ENCODE data around the gene LHB. TPM values are rescaled to one million over a fixed set of nuclear protein-coding genes. Genes with fewer than 3 reads are reported as not detected.
"Not testable (repeated sequence)": the region's sequence is repeated elsewhere in the genome, so short reads cannot be mapped to it uniquely, and the experiment has no call there.

Gene LHB
- total RNA-seq, 1 experiment from 2014 or later = 1.6 TPM

DNA sequence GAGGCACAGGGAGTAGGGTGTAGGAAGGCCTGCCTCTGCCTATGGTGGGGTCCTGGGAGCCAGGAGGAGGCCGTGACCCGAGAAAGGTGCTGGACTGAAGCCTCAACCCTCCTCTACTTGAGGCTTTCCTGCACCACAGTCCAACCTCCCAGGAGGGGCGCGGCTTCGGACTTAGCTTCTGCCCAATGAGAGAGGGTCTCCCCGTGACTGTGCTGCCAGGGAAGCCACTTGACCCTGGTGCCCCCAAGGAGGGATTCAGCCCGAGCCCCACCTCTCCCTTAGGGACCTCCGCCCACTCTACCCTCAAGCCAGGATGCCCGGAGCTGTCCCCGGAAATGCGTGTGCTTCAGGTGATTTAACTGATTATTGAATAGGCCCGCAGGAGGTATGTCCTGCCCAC is 32.1 kb upstream of the LHB start, which contains the start of gene CGB8:
Gene CGB8, minus strand, starts transcription at position 101 of the 400 bp plus-strand sequence. CDS start 372 bp downstream, outside the sequence.
- DNase-seq; CTCF ChIA-PET; H3K27ac ChIP-seq; POLR2A ChIA-PET (ENCODE audit: unreplicated experiment); H3K4me1 ChIP-seq (replicated peaks; ENCODE audit: insufficient read depth); BruUV-seq (replicated peaks); H3K4me3 ChIP-seq; H2AFZ ChIP-seq; H3K27me3 ChIP-seq (ENCODE audit: insufficient read depth, low read depth); intact Hi-C loops (cut with micrococcal nuclease; ENCODE audit: unreplicated experiment); H3K4me2 ChIP-seq; H3K9me3 ChIP-seq (ENCODE audit: insufficient read depth, low read depth); H3K36me3 ChIP-seq (ENCODE audit: low read depth); H3K9me2 ChIP-seq (ENCODE audit: insufficient read depth); H4K20me1 ChIP-seq (ENCODE audit: insufficient read depth); H3K79me2 ChIP-seq (ENCODE audit: low read depth); H3F3A ChIP-seq (ENCODE audit: insufficient read depth, low read depth): not testable (repeated sequence)

DNA sequence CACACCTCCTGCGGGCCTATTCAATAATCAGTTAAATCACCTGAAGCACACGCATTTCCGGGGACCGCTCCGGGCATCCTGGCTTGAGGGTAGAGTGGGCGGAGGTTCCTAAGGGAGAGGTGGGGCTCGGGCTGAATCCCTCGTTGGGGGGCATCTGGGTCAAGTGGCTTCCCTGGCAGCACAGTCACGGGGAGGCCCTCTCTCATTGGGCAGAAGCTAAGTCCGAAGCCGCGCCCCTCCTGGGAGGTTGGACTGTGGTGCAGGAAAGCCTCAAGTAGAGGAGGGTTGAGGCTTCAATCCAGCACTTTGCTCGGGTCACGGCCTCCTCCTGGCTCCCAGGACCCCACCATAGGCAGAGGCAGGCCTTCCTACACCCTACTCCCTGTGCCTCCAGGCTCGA is 26.7 kb upstream of the LHB start, which contains the start of gene CGB5:
Gene CGB5, plus strand, starts transcription at position 301 of the 400 bp plus-strand sequence. CDS start 362 bp downstream, outside the sequence.
- H3K79me2 ChIP-seq (ENCODE audit: low read depth); H3K9me2 ChIP-seq (ENCODE audit: insufficient read depth); H3K4me2 ChIP-seq; POLR2A ChIA-PET (ENCODE audit: unreplicated experiment); H3K4me3 ChIP-seq; H3K27ac ChIP-seq; H3K36me3 ChIP-seq (ENCODE audit: low read depth); H2AFZ ChIP-seq; DNase-seq; H3K9me3 ChIP-seq (ENCODE audit: insufficient read depth, low read depth); H3K27me3 ChIP-seq (ENCODE audit: insufficient read depth, low read depth); BruUV-seq (replicated peaks); CTCF ChIA-PET; H3F3A ChIP-seq (ENCODE audit: insufficient read depth, low read depth); H4K20me1 ChIP-seq (ENCODE audit: insufficient read depth); intact Hi-C loops (cut with micrococcal nuclease; ENCODE audit: unreplicated experiment): not testable (repeated sequence)
- peaks cover 24% of the 10 kb centered on the region for H3K4me1 ChIP-seq (replicated peaks; ENCODE audit: insufficient read depth)

DNA sequence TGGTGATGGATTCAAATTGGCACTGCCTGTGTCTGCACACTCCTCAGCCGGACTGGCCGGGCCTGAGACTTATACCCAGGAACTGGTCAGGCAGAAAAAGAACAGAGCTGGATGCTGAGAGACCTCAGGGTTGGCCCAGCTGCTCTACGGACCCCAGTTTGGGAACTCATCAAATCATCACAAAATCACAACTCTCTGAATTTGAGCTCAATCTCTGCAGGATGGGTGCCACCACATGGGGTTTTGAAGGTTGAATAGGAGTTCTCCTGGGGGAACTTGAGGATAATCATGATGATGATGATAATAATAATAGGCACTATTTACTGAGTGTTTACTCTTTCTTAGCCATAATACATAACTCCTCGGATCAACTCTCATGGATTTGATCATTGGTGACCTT is 25.8 kb upstream of the LHB start:
- H4K20me1 ChIP-seq (ENCODE audit: insufficient read depth); POLR2A ChIA-PET (ENCODE audit: unreplicated experiment); H3K36me3 ChIP-seq (ENCODE audit: low read depth); H3K79me2 ChIP-seq (ENCODE audit: low read depth); intact Hi-C loops (cut with micrococcal nuclease; ENCODE audit: unreplicated experiment); CTCF ChIA-PET; DNase-seq; H3K27me3 ChIP-seq (ENCODE audit: insufficient read depth, low read depth); H3K4me3 ChIP-seq; H3K9me2 ChIP-seq (ENCODE audit: insufficient read depth); H3K9me3 ChIP-seq (ENCODE audit: insufficient read depth, low read depth); H3K27ac ChIP-seq; H2AFZ ChIP-seq: not testable (repeated sequence)
- BruUV-seq (replicated peaks) = TSS peak; percentile 43
- Histone ChIP-seq H3F3A (ENCODE audit: insufficient read depth, low read depth) (peaks cover 11% of the 10 kb centered on the region; the same call in 1 of the 2 replicates), H3K4me2 (peak overlapping the region; percentile 58), H3K4me1 (replicated peaks; ENCODE audit: insufficient read depth) (peaks cover 30% of the 10 kb centered on the region)

DNA sequence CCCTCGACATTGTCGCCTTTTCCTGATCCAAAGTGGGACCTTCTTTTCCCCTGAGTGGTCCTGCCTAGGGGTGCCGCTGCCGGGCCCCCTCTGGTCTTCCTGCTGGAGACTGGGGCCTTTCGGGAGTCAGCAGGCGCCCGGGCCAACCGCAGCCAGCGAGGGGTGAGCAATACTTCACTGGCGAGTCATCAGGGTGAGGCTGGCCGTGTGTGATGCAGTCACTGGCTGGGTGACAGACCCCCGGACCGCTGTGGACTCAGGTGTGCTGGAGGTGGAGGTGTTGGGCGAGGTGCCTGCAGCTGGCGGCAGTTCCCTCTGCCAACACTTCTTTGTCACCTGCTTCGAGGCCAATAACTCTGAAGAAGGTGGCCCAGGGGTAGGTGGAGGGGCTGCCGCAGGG is 25.3 kb upstream of the LHB start:
- Histone ChIP-seq H3K9me2 (ENCODE audit: insufficient read depth) (no peaks in the 10 kb centered on the region), H3K9me3 (ENCODE audit: insufficient read depth, low read depth) (no peaks in the 10 kb centered on the region), H3K4me3 (no peak overlapping the region), H3K4me2 (peak overlapping the region; percentile 58), H3K4me1 (replicated peaks; ENCODE audit: insufficient read depth) (peaks cover 30% of the 10 kb centered on the region), H3F3A (ENCODE audit: insufficient read depth, low read depth) (peaks cover 11% of the 10 kb centered on the region; the same call in 1 of the 2 replicates), H2AFZ (peak overlapping the region; percentile 26; the same call in 1 of the 2 replicates), H4K20me1 (ENCODE audit: insufficient read depth) (no peaks in the 10 kb centered on the region), H3K79me2 (ENCODE audit: low read depth) (no peaks in the 10 kb centered on the region), H3K27me3 (ENCODE audit: insufficient read depth, low read depth) (no peaks in the 10 kb centered on the region), H3K36me3 (ENCODE audit: low read depth) (no peaks in the 10 kb centered on the region), H3K27ac (no peak overlapping the region)
- no TSS peak for BruUV-seq (replicated peaks)
- intact Hi-C loops (cut with micrococcal nuclease; ENCODE audit: unreplicated experiment) = no loop called here
- TF ChIP-seq, protein P1, sequence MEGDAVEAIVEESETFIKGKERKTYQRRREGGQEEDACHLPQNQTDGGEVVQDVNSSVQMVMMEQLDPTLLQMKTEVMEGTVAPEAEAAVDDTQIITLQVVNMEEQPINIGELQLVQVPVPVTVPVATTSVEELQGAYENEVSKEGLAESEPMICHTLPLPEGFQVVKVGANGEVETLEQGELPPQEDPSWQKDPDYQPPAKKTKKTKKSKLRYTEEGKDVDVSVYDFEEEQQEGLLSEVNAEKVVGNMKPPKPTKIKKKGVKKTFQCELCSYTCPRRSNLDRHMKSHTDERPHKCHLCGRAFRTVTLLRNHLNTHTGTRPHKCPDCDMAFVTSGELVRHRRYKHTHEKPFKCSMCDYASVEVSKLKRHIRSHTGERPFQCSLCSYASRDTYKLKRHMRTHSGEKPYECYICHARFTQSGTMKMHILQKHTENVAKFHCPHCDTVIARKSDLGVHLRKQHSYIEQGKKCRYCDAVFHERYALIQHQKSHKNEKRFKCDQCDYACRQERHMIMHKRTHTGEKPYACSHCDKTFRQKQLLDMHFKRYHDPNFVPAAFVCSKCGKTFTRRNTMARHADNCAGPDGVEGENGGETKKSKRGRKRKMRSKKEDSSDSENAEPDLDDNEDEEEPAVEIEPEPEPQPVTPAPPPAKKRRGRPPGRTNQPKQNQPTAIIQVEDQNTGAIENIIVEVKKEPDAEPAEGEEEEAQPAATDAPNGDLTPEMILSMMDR (conservative IDR thresholded peaks at IDR 0.05) = no peak
- no peak for TF ChIP-seq EZH2 (IDR thresholded peaks at IDR 0.05; ENCODE audit: low read depth)
- ChIA-PET CTCF (no interaction called here), POLR2A (ENCODE audit: unreplicated experiment) (no interaction called here)
- peak; percentile 67 to 87 for DNase-seq

DNA sequence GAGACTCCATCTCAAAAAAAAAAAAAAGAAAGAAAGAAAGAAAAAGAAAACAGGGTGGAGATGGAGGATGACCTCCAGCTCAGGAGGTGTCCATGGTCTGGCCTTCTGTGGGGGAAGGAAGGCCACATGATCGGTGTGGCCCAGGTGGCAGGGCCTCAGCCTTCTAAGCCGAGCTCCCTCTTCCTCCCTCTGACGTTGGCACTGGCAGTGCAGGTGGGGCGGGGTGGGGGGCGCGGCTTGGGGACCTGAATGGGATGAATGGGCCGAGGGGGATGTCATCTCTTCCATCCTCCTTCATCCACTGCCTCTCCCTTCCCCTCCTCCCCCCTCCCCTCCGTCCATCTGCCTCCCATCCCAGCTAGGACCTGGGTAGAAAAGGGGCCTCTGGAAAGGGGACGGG is 22.8 kb upstream of the LHB start:
- intact Hi-C loops (cut with micrococcal nuclease; ENCODE audit: unreplicated experiment); H3K9me2 ChIP-seq (ENCODE audit: insufficient read depth); H2AFZ ChIP-seq; H3K36me3 ChIP-seq (ENCODE audit: low read depth); BruUV-seq (replicated peaks); H3K9me3 ChIP-seq (ENCODE audit: insufficient read depth, low read depth); H4K20me1 ChIP-seq (ENCODE audit: insufficient read depth); H3K4me2 ChIP-seq; DNase-seq; H3K79me2 ChIP-seq (ENCODE audit: low read depth); H3K27me3 ChIP-seq (ENCODE audit: insufficient read depth, low read depth); H3K4me3 ChIP-seq; H3K27ac ChIP-seq: not testable (repeated sequence)
- peaks cover 11% of the 10 kb centered on the region; the same call in 1 of the 2 replicates for H3F3A ChIP-seq (ENCODE audit: insufficient read depth, low read depth)
- POLR2A ChIA-PET (ENCODE audit: unreplicated experiment) = interaction anchor here (0.7 kb wide), 1 partner anchor 394 kb away, joined by 7 read pairs; no protein-coding TSS in a partner anchor
- peaks cover 30% of the 10 kb centered on the region for H3K4me1 ChIP-seq (replicated peaks; ENCODE audit: insufficient read depth)
- CTCF ChIA-PET = interaction anchor here (0.9 kb wide), 1 partner anchor 16 kb away, joined by 5 read pairs; no protein-coding TSS in a partner anchor

DNA sequence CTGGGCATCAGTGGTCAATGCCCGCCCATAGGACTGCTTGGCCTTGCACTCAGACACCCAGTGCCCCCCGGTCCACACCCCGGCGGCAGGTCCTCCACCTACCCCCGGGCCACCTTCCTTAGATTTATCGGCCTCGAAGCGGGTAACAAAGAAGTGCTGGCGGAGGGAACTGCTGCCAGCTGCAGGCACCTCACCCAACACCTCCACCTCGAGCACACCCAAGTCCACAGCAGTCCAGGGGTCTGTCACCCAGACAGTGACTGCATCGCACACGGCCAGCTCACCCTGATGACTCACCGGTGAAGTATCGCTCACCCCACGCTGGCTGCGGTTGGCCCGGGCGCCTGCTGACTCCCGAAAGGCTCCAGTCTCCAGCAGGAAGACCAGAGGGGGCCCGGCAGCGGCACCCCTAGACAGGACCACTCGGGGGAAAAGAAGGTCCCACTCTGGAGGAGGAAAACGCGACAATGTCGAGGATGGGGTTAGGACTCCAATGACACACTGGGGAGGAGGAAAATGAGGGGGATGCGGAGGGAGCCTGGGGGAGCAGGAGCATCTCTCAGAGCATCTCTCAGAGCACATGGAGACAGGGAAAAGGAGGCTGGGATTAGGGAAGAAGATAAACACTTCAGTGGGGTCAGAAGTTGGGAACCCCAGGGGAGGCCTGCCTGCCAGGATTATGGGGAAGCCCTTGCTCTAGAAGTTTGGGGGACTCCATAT is 21.8 kb upstream of the LHB start:
- H3K9me2 ChIP-seq (ENCODE audit: insufficient read depth); H4K20me1 ChIP-seq (ENCODE audit: insufficient read depth); H3K4me3 ChIP-seq; H3K36me3 ChIP-seq (ENCODE audit: low read depth); H3K79me2 ChIP-seq (ENCODE audit: low read depth); H2AFZ ChIP-seq; H3K27ac ChIP-seq; H3K27me3 ChIP-seq (ENCODE audit: insufficient read depth, low read depth); BruUV-seq (replicated peaks); intact Hi-C loops (cut with micrococcal nuclease; ENCODE audit: unreplicated experiment); H3K9me3 ChIP-seq (ENCODE audit: insufficient read depth, low read depth); CTCF ChIA-PET: not testable (repeated sequence)
- H3K4me2 ChIP-seq = peak overlapping the region; percentile 38
- POLR2A ChIA-PET (ENCODE audit: unreplicated experiment) = interaction anchor here (0.6 kb wide), 1 partner anchor 603 kb away, joined by 5 read pairs; no protein-coding TSS in a partner anchor
- peaks cover 11% of the 10 kb centered on the region; the same call in 1 of the 2 replicates for H3F3A ChIP-seq (ENCODE audit: insufficient read depth, low read depth)
- H3K4me1 ChIP-seq (replicated peaks; ENCODE audit: insufficient read depth) = peaks cover 30% of the 10 kb centered on the region
- DNase-seq = peak; percentile 83 to 85

Data from PC-9 (cell line).